GM20000 (cell line): ENCODE data around the gene CHD9.
"Not testable (repeated sequence)": the region's sequence is repeated elsewhere in the genome, so short reads cannot be mapped to it uniquely, and the experiment has no call there.

Experiments
- DNase-seq: peaks from one replicate; pipeline ENCODE4 v3.0.0; 2012; ENCODE audit warnings: low spot score
- CTCF ChIP-seq: IDR thresholded peaks from 2 replicates; pipeline ENCODE4 v1.5.1; 2012; ENCODE audit warnings: mild to moderate bottlenecking, control low read depth; ENCODE audit errors: extremely low read depth, missing control alignments

CHD9 gene

GRCh38 chr16:53261276-53261675 is 206.5 kb downstream of the CHD9 start:
- no peak for TF ChIP-seq CTCF
- DNase-seq = no peak

- TF ChIP-seq CTCF = no peak
- no peak for DNase-seq
Measured at GRCh38 chr16:53262645-53263044, 207.9 kb downstream of the CHD9 start.

GRCh38 chr16:53266156-53266555 is 211.4 kb downstream of the CHD9 start:
- DNase-seq = no peak
- TF ChIP-seq CTCF = no peak

- DNase-seq = not testable (repeated sequence)
Measured at GRCh38 chr16:53278498-53278897, 223.7 kb downstream of the CHD9 start.

GRCh38 chr16:53281280-53281679 is 226.5 kb downstream of the CHD9 start:
- TF ChIP-seq CTCF = no peak
- no peak for DNase-seq

GRCh38 chr16:53281859-53282258 is 227.1 kb downstream of the CHD9 start:
- no peak for TF ChIP-seq CTCF
- DNase-seq = no peak

- no peak for TF ChIP-seq CTCF
- DNase-seq = no peak
Measured at GRCh38 chr16:53282328-53282727, 227.5 kb downstream of the CHD9 start.

GRCh38 chr16:53282975-53283946 is 228.5 kb downstream of the CHD9 start:
- peak; percentile 18 for TF ChIP-seq CTCF
- peak; percentile 8 for DNase-seq
